ENCODE measurements around the gene THOC2. TPM values are rescaled to one million over a fixed set of nuclear protein-coding genes. Genes with fewer than 3 reads are reported as not detected.

The THOC2 gene
- total and polyA plus RNA-seq, 9 of the 15 experiments (the other 6 are each of a cell fraction or from before 2014, with no cell fraction given), result 131 to 234 (median 192) TPM

- TF ChIP-seq ZNF398 (CRISPR knock-in tag; IDR thresholded peaks at IDR 0.05) (no peak), EZH2 (IDR thresholded peaks at IDR 0.05; ENCODE audit: borderline replicate concordance, low read depth, low read length) (no peak), ZNF23 (CRISPR knock-in tag; IDR thresholded peaks at IDR 0.05) (no peak), TGIF2 (CRISPR knock-in tag; IDR thresholded peaks at IDR 0.05) (no peak), STAG1 (CRISPR knock-in tag; IDR thresholded peaks at IDR 0.05; ENCODE audit: borderline replicate concordance) (no peak), ZNF436 (CRISPR knock-in tag; IDR thresholded peaks at IDR 0.05) (no peak), BDP1 (IDR thresholded peaks at IDR 0.05; ENCODE audit: insufficient read depth, insufficient read length) (no peak), RNF2 (IDR thresholded peaks at IDR 0.05) (peak; percentile 33; the same call in 1 of the 2 replicates), IRF9 (tag; IDR thresholded peaks at IDR 0.05) (no peak), PHB (CRISPR knock-in tag; IDR thresholded peaks at IDR 0.05) (no peak), USF1 (CRISPR knock-in tag; IDR thresholded peaks at IDR 0.05) (no peak), ZNF639 (CRISPR knock-in tag; conservative IDR thresholded peaks at IDR 0.05 in 1 of 2, IDR thresholded peaks at IDR 0.05 in 1 of 2) (no peak), ZNF445 (CRISPR knock-in tag; IDR thresholded peaks at IDR 0.05; ENCODE audit: low read depth) (no peak), ZNF507 (tag; conservative IDR thresholded peaks at IDR 0.05) (no peak), ZBTB34 (CRISPR knock-in tag; IDR thresholded peaks at IDR 0.05) (no peak), SIX5 (IDR thresholded peaks at IDR 0.05; ENCODE audit: borderline replicate concordance in 1 of 2, insufficient read depth in 1 of 2, low read depth in 1 of 2, low read length in 2 of 2) (no peak), ZNF280B (CRISPR knock-in tag; IDR thresholded peaks at IDR 0.05) (no peak), EWSR1 (IDR thresholded peaks at IDR 0.05; ENCODE audit: borderline replicate concordance, low read depth, partially characterized antibody) (no peak), SAFB2 (IDR thresholded peaks at IDR 0.05; ENCODE audit: borderline replicate concordance, low read depth, low read length, severe bottlenecking) (no peak)
Observed at GRCh38 chrX:123732670-123733363, at the start of gene THOC2 (continued).
